DMS53 (cell line): ENCODE data around the gene CLC.
"Not testable (repeated sequence)": the region's sequence is repeated elsewhere in the genome, so short reads cannot be mapped to it uniquely, and the experiment has no call there.

ENCODE experiments used
- DNase-seq: peaks from one replicate; lab custom pipeline; 2025; lab: John Stamatoyannopoulos, UW

The CLC gene

DNA sequence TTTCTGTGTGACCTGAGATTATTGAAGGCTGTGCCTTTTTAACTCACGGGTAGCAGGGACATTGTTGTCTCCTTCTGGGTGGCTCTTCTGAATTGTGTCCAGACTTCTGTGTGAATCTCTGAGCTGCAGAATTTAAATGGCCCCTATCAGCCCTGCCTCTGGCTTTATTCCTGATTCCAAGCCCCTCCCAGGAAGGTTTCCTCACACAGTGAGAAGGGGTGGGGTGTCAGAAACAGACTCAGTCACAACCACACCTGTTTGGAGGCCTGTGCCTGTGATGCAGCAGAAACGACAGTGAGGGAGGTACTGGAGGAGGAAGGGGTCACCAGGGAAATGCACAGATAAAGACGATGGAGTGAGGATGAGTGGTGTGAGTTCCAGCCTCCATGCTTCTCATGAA lies at the start of gene CLC:
CLC (minus strand) TSS at position 139 of the 400 bp plus-strand sequence; CDS start at position 62, 77 bp downstream.
- no peak for DNase-seq

DNA sequence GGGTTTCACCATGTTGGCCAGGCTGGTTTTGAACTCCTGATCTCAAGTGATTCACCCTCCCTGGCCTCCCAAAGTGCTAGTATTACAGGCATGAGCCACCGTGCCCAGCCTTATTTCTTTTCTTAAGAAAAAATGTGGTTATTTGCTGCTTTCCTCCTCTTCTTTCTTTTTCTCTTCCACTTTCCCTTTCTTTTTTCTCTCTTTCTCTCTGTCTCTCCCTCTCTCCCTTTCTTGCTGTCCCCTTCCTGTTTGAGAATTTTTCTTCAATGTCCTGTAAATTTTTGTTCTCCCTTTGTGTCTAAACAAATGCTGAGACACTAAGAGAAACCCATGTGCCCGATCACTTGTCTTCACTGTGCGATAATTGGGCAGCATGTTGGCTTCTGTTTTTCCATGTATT lies 43.1 kb upstream of the CLC start:
- no peak for DNase-seq

DNA sequence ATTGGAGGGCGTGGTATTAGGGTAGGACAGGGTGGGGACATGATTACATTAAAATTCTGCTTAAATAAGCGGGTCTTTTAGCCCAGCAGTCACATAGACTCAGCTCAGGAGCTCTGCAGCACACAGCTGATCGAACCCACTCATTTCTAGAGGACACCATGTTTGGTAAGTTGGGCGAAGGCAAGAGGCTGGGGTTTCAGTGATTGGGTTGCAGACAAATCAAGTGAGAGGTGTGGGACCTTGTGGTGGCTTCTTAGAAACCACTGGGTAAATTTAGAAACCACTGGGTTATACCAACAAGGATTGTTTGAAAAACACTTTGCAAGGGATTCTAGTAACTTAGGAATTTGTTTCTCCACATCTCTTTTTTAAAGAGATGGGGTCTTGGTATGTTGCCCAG lies 40.9 kb upstream of the CLC start, which contains the start of gene LEUTX:
LEUTX (plus strand) TSS at position 92 of the 400 bp plus-strand sequence; CDS start at position 159, 67 bp downstream.
- no peak for DNase-seq

GRCh38 chr19:39768786-39769185 lies 31.0 kb upstream of the CLC start:
- no peak for DNase-seq

DNA sequence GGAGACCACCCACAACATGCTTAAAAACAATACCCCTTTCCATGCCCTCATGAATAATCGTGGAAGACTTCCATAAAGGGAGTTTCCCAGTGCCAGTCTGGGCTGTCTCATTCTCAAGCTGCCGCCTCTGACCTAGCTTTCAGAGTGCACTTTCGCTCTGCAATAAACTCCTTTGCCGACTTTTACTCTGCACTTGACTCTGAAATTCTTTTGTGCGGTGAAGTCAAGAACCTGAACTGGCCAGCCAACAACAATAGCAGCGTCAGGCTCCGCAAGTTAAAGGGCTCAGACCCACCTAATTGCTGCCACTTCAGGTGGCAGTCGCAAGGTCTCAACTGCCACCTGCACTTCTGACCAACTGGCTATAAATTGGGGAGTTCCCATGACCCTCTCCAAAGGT lies 30.5 kb upstream of the CLC start:
- DNase-seq, result no peak

GRCh38 chr19:39765091-39766076 lies 27.6 kb upstream of the CLC start:
- peak; percentile 87 for DNase-seq

GRCh38 chr19:39761851-39762250 lies 24.0 kb upstream of the CLC start:
- DNase-seq, result not testable (repeated sequence)

DNA sequence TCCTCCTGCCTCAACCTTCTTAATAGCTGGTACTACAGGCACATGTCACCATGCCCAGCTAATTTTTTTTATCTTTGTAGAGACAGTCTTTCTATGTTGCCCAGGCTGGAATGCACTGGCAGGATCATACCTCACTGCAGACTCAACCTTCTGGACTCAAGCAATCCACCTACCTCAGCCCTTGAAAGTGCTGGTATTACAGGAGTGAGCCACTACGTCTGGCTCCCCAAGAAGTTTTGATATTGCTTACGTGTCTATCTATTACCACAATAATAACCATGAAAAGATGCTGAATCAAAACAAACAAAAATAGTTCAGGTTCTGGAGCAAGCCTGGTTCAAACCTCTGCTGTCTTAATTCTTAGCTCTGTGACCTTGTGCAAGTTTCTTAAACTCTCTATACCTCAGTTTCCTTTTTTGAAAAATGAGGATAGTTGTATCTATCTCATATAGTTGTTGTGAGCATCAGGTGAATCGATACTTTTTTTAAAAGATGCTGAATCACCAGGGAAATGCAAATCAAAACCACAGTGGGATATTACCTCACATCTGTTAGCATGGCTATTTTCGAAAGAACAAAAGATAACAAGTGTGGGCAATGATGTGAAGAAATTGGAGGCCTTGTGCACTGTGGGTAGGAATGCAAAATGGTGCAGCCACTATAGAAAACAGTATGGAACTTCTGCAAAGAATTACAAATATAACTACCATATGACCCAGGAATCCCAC lies 21.8 kb upstream of the CLC start:
- DNase-seq, result no peak

GRCh38 chr19:39754971-39755370 lies 17.1 kb upstream of the CLC start:
- no peak for DNase-seq

DNA sequence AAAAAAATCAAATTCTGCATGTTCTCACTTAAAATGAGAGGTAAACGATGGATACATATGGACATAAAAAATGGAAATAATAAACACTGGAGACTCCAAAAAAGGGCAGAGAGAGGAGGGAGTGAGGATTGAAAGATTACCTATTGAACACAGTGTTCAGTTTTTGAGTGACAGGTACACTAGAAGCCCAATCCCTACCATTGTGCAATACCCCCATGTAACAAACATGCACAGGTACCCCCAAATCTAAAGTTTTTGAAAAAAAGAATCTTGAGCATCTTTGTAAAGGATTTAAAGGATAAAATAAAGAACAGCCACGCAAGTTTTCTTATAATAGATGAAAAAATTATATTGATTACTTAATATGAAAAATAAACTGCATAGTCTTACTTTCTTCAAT lies 16.7 kb upstream of the CLC start:
- no peak for DNase-seq

DNA sequence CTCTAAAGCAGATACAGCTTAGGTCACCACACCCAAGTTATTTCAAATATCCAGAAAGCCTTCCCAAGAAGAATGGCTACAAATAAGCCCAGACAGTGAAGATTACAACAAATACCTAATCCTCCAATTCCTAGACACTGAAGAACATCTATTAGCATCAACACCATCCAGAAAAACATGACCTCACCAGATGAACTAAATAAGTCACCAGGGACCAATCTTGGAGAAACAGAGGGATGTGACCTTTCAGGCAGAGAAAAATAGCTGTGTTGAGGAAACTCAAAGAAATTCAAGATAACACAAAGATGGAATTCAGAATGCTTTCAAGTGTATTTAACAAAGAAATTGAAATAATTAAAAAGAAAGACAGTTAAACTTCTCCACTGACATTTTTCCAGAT lies 15.0 kb upstream of the CLC start:
- DNase-seq, result no peak

GRCh38 chr19:39752390-39752789 lies 14.6 kb upstream of the CLC start:
- DNase-seq, result no peak

GRCh38 chr19:39749981-39750380 lies 12.2 kb upstream of the CLC start:
- no peak for DNase-seq

DNA sequence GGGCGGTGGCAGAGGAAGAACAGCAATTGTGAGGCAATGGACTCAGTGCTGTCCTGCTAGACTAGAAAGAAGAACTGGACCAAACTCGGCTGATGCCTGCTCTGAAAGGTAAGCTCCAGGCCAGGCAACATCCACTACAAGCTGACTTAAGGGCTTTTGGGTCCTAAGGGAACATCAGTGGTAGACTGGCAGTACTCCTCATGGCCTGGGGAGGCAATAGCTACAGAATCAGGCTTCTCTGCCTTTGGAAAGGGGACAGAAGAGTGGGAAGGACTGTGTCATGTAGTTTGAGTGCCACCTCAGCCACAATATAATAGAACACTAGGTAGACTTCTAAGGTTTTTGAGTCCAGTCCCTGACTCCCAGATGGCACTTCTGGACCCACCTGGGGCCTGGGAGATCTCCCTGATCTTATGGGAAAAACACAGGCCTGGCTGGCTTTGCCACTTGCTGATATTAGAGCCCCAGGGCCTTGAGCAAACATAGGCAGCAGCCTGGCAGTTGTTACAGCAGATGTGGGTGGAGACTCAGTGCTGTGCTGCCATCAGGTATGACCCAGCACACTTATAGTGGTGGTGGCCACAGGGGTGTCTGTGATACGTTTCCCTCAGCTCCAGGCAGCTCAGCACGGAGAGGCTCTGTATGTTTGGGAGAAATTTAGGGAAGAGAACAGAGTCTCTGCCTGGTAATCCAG lies 9.2 kb upstream of the CLC start:
- DNase-seq, result peak; percentile 69

DNA sequence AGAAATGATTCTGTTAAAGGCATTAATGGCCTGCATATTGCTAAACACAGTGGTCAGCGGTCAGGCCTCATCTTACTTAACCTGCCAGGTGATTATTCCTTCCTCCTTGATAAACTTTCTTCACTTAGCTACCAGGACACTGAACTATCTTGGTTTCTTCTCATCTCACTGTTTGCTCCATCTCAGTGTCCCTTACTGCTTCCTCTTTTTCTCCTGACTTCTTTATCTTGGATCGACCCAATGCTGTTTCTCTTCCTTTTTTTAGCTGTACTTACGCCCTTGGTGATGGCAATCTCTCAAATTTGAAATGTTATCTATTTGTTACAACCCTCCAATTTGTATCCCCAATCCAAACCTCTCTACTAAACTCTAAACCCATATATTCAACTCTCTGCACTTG lies 7.8 kb upstream of the CLC start:
- no peak for DNase-seq

GRCh38 chr19:39740395-39740794 lies 2.6 kb upstream of the CLC start:
- no peak for DNase-seq

DNA sequence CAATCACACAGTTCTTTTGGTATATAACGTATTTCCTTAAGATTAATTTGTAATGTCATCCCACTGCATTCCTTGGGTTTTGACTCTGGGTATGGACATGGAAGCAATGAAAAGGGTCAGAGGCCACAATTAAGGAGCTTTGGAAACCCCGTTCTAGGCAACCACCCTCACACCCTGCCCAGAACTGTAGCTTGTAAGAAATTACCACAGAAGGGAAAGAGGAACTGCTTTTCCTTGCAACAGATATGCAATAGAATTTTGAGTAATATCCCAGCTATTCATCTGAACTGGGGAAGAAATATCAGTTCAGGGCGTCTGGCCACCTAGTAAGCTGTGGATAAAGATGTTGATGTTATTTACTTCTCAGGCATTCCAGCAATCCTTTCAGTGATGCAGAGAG lies 985 bp upstream of the CLC start:
- no peak for DNase-seq

DNA sequence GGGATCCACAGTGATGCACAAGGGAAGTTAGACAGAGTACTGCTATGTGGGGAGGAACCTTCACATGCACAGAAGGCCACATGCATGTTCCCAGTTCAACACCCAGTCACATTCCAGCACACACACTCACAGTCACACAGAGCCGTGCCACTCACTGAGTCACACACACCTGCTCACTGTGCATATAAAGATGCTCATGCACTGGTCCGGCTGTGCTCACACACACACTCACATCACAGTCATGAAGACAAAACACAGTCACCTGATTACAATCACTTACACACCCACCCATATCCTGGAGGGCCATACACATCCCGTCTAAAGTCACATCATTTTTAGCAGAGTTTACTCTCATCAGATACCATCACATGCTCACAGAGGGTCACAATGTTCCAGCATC lies 478 bp downstream of the CLC start:
- DNase-seq, result no peak

DNA sequence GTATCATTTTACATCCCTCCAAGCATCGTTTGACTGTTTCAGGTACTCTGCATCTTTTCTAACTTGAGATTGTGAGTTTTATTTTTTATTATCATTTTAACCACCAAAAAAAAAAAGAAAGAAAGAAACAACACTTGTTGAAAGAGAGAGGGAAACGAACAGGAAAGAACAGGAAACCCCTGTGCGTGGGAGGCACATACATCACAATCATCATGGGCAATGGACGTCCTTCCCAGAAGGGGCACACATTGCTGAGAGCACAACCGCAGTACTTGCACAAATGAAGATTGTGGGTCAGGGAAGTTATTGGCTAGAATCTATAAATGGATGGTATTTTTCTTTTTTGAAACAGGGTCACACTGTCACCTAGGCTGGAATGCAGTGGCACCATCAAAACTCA lies 1.7 kb downstream of the CLC start:
- DNase-seq, result no peak

- no peak for DNase-seq
Observed at GRCh38 chr19:39735688-39736087, 2.1 kb downstream of the CLC start.

- DNase-seq, result no peak
Observed at GRCh38 chr19:39733841-39734240, 4.0 kb downstream of the CLC start.

- peak; percentile 36 for DNase-seq
Observed at GRCh38 chr19:39731685-39732084, 6.1 kb downstream of the CLC start.
